Islet precursor cell (in vitro differentiated cells): ENCODE measurements around the gene PLCG1.
"Not testable (repeated sequence)": the region's sequence is repeated elsewhere in the genome, so short reads cannot be mapped to it uniquely, and the experiment has no call there.

Experiments
- DNase-seq: peaks from one replicate; pipeline ENCODE4 v3.0.0-alpha.2; 2018

PLCG1 gene

GRCh38 chr20:41136680-41137613 is at the start of gene PLCG1:
TSS of gene PLCG1 (plus strand) at chr20:41137543. CDS start at chr20:41137642, 99 bp downstream.
- peak; percentile 94 for DNase-seq

GRCh38 chr20:41087777-41088176 is 49.6 kb upstream of the PLCG1 start:
- no peak for DNase-seq

GRCh38 chr20:41089555-41089954 is 47.8 kb upstream of the PLCG1 start:
- DNase-seq: no peak

GRCh38 chr20:41091927-41092326 is 45.4 kb upstream of the PLCG1 start:
- no peak for DNase-seq

GRCh38 chr20:41094353-41095055 is 42.8 kb upstream of the PLCG1 start:
- no peak for DNase-seq

GRCh38 chr20:41095110-41095969 is 42.0 kb upstream of the PLCG1 start:
- no peak for DNase-seq

- no peak for DNase-seq
Observed at GRCh38 chr20:41098703-41099250, 38.6 kb upstream of the PLCG1 start.

GRCh38 chr20:41100001-41100480 is 37.3 kb upstream of the PLCG1 start:
- DNase-seq: no peak

- no peak for DNase-seq
Observed at GRCh38 chr20:41101660-41102059, 35.7 kb upstream of the PLCG1 start.

GRCh38 chr20:41108531-41108930 is 28.8 kb upstream of the PLCG1 start:
- DNase-seq: no peak

GRCh38 chr20:41110012-41110411 is 27.3 kb upstream of the PLCG1 start:
- DNase-seq: no peak

- peak; percentile 60 for DNase-seq
Observed at GRCh38 chr20:41110930-41111577, 26.3 kb upstream of the PLCG1 start.

- no peak for DNase-seq
Observed at GRCh38 chr20:41111578-41111951, 25.8 kb upstream of the PLCG1 start.

- no peak for DNase-seq
Observed at GRCh38 chr20:41116282-41116956, 20.9 kb upstream of the PLCG1 start.

- DNase-seq: not testable (repeated sequence)
Observed at GRCh38 chr20:41118159-41118558, 19.2 kb upstream of the PLCG1 start.

- DNase-seq: no peak
Observed at GRCh38 chr20:41118632-41119031, 18.7 kb upstream of the PLCG1 start.

- no peak for DNase-seq
Observed at GRCh38 chr20:41119614-41120561, 17.5 kb upstream of the PLCG1 start.

- no peak for DNase-seq
Observed at GRCh38 chr20:41121399-41121798, 15.9 kb upstream of the PLCG1 start.

- no peak for DNase-seq
Observed at GRCh38 chr20:41123631-41124030, 13.7 kb upstream of the PLCG1 start.

- DNase-seq: no peak
Observed at GRCh38 chr20:41124451-41125094, 12.8 kb upstream of the PLCG1 start.
